Keratinocyte (primary cell): ENCODE data around the gene LIMD2. TPM values are rescaled to one million over a fixed set of nuclear protein-coding genes. Genes with fewer than 3 reads are reported as not detected.

Experiments
- DNase-seq: peaks from one replicate; pipeline ENCODE4 v3.0.0-alpha.2; 2011; ENCODE audit warnings: low read depth, missing footprints, low spot score
- FAIRE-seq: peaks from 2 replicates; lab custom pipeline; 2011; peaks lifted over from hg19 to GRCh38; lab: Jason Lieb, UNC
- H2AFZ ChIP-seq: 2 replicates; pipeline ENCODE4 v1.6.0; 2012; ENCODE audit warnings: low read length, control low read depth, inconsistent platforms; ENCODE audit not compliant: control insufficient read depth
- H3K27ac ChIP-seq: 2 replicates; pipeline ENCODE4 v1.5.1; 2011; ENCODE audit warnings: low read length; ENCODE audit not compliant: control insufficient read depth, insufficient read depth
- H3K27me3 ChIP-seq: 3 replicates; pipeline ENCODE4 v1.6.0; 2011; ENCODE audit warnings: low read length; ENCODE audit not compliant: control insufficient read depth, insufficient read depth; ENCODE audit errors: extremely low read depth
- H3K36me3 ChIP-seq, 2 experiments: 2 replicates in 1 of 2; 3 replicates in 1 of 2; pipeline ENCODE4 v1.5.1; 2011; ENCODE audit warnings: low read length in 2 of 2, mild to moderate bottlenecking in 1 of 2; ENCODE audit not compliant: control insufficient read depth in 2 of 2, insufficient read depth in 2 of 2; ENCODE audit errors: extremely low read depth in 1 of 2
- H3K4me1 ChIP-seq: 3 replicates; pipeline ENCODE4 v1.5.1; 2011; ENCODE audit warnings: low read length; ENCODE audit not compliant: control insufficient read depth, insufficient read depth; ENCODE audit errors: extremely low read depth
- H3K4me2 ChIP-seq: 3 replicates; pipeline ENCODE4 v1.6.0; 2011; ENCODE audit warnings: low read depth, low read length; ENCODE audit not compliant: control insufficient read depth, insufficient read depth; ENCODE audit errors: extremely low read depth
- H3K4me3 ChIP-seq, 3 experiments: fragments of 200-600 bp in 1 of 3; sonication (generic) in 1 of 3; 2 replicates in 2 of 3; 3 replicates in 1 of 3; pipeline ENCODE4 v1.5.1; 2011 to 2016; ENCODE audit warnings: low read length in 3 of 3, mild to moderate bottlenecking in 3 of 3, control low read depth in 2 of 3, inconsistent platforms in 1 of 3, low read depth in 1 of 3, mixed read lengths in 1 of 3, mixed run types in 1 of 3, moderate library complexity in 1 of 3; ENCODE audit not compliant: control insufficient read depth in 2 of 3, insufficient read depth in 2 of 3; ENCODE audit errors: extremely low read depth in 1 of 3
- H3K79me2 ChIP-seq: 2 replicates; pipeline ENCODE4 v1.6.0; 2012; ENCODE audit warnings: low read length; ENCODE audit not compliant: control insufficient read depth, insufficient read depth
- H3K9ac ChIP-seq: 3 replicates; pipeline ENCODE4 v1.6.0; 2011; ENCODE audit warnings: low read length; ENCODE audit not compliant: control insufficient read depth, insufficient read depth; ENCODE audit errors: extremely low read depth
- H3K9me1 ChIP-seq: 3 replicates; pipeline ENCODE4 v1.6.0; 2011; ENCODE audit warnings: low read length; ENCODE audit not compliant: control insufficient read depth, insufficient read depth; ENCODE audit errors: extremely low read depth
- H3K9me3 ChIP-seq: 2 replicates; pipeline ENCODE4 v1.5.1; 2012; ENCODE audit warnings: low read depth, low read length; ENCODE audit not compliant: control insufficient read depth
- H4K20me1 ChIP-seq: 3 replicates; pipeline ENCODE4 v1.6.0; 2011; ENCODE audit warnings: low read length; ENCODE audit not compliant: control insufficient read depth, insufficient read depth; ENCODE audit errors: extremely low read depth
- EZH2 ChIP-seq: IDR thresholded peaks from one replicate; pipeline ENCODE4 v1.6.1; 2012; ENCODE audit warnings: inconsistent platforms, mild to moderate bottlenecking, low read length, moderate library complexity
- dilution Hi-C: fragments of 300-500 bp; cut with MboI; formaldehyde crosslinking; loops from one replicate; pipeline ENCODE4 v1.7.0; 2020; ENCODE audit warnings: low sequenced_read_pairs; ENCODE audit not compliant: extremely low pct_ligation_motif_present
- polyA plus RNA-seq, 5 experiments: library from polyadenylated mRNA; depleted of rRNA in 3 of 5; stranded (reverse) in 3 of 5; stranded (forward) in 1 of 5; unstranded in 1 of 5; fragments of >200 nt; gene quantifications; 1 replicate in 1 of 5; 2 replicates in 3 of 5; 3 replicates in 1 of 5; pipeline versions ENCODE4 v1.2.1 to v1.2.3, GENCODE V29; 2011 to 2012; ENCODE audit warnings: missing spikeins in 2 of 5, low read depth in 1 of 5, low replicate concordance in 1 of 5
- TF ChIP-seq, protein P1 (sequence below), 3 experiments: IDR thresholded peaks in 1 of 3; conservative IDR thresholded peaks in 1 of 3; optimal IDR thresholded peaks in 1 of 3; 2 replicates in 2 of 3; 3 replicates in 1 of 3; pipeline versions ENCODE3 to v1.5.1; 2011; ENCODE audit warnings: low read length in 3 of 3, mild to moderate bottlenecking in 3 of 3, moderate library complexity in 2 of 3, control low read depth in 1 of 3, inconsistent platforms in 1 of 3; ENCODE audit not compliant: insufficient read depth in 2 of 3; ENCODE audit errors: extremely low read depth in 1 of 3

LIMD2 gene
- polyA plus RNA-seq, 1 donor (not counting 4 experiments of a cell fraction or from before 2014, with no cell fraction given): 1.6 TPM

DNA sequence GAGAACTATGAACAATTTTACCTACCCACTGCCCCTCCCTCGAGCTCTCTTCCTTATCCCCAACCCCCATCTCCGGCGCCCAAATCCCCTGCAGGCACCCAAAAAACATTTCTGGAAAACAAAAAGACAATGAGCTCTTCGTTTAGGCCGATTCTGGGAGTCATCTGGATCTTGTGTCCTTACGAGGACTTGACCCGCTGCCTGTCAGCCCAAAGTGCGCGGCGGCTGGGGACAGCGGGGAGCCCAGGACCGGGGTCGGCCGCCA, 41.1 kb upstream of the LIMD2 start:
- dilution Hi-C loops: no loop called here
- Histone ChIP-seq H3K27ac (peak overlapping the region; percentile 87), H3K27me3 (no peaks in the 10 kb centered on the region), H3K79me2 (peaks cover 4% of the 10 kb centered on the region), H2AFZ (peak overlapping the region; percentile 59), H3K9me1 (no peaks in the 10 kb centered on the region), H3K4me1 (peaks cover 5% of the 10 kb centered on the region), H3K9ac (peak overlapping the region; percentile 93), H3K9me3 (no peaks in the 10 kb centered on the region), H3K4me3 (peak overlapping the region; percentile 85 to 94 (median 91)), H3K4me2 (peak overlapping the region; percentile 91), H4K20me1 (no peaks in the 10 kb centered on the region), H3K36me3 (no peaks in the 10 kb centered on the region)
- DNase-seq (no peak), FAIRE-seq (no peak)
- TF ChIP-seq EZH2: no peak

DNA sequence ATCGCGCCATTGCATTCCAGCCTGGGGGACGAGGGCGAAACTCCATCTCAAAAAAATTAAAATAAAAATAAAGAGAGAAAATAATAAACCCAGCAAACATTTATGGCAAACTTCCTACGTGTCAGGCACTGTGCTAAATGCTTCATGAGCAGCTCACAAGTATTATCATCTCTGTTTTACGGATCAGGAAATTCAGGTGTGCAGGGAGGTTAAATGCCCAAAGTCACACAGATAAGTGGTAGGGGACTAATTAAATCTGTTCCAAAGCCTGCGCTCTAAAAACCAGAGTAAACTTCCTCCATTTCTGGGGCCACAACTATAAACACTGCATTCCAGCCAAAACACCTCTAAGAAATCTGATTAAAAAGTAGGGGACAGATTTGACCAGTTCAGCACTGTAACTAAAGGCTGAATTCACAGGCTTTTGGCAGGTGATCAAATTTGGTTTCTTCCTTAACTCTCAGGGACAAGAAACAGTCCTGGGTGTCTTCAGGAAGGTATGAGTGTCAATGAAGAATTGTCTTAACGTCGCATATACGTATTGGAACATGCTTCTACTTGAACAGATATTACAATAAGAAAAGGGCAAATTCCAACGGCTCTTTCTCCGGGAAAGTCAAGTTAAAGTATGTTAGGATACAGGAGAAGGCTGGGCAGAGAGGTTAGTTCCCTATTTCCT, 40.7 kb upstream of the LIMD2 start:
- no peaks in the 10 kb centered on the region for H3K9me1 ChIP-seq
- H3K4me3 ChIP-seq: peak overlapping the region; percentile 85 to 94 (median 91)
- H3K36me3 ChIP-seq: no peaks in the 10 kb centered on the region
- H3K27ac ChIP-seq: peak overlapping the region; percentile 87
- H4K20me1 ChIP-seq: no peaks in the 10 kb centered on the region
- peak overlapping the region; percentile 17 for H2AFZ ChIP-seq
- peaks cover 5% of the 10 kb centered on the region for H3K4me1 ChIP-seq
- no peak for FAIRE-seq
- H3K27me3 ChIP-seq: no peaks in the 10 kb centered on the region
- dilution Hi-C loops: no loop called here
- peak overlapping the region; percentile 93 for H3K9ac ChIP-seq
- H3K4me2 ChIP-seq: peak overlapping the region; percentile 91
- H3K79me2 ChIP-seq: peaks cover 4% of the 10 kb centered on the region
- no peak for DNase-seq
- TF ChIP-seq EZH2: no peak
- TF ChIP-seq, protein P1, sequence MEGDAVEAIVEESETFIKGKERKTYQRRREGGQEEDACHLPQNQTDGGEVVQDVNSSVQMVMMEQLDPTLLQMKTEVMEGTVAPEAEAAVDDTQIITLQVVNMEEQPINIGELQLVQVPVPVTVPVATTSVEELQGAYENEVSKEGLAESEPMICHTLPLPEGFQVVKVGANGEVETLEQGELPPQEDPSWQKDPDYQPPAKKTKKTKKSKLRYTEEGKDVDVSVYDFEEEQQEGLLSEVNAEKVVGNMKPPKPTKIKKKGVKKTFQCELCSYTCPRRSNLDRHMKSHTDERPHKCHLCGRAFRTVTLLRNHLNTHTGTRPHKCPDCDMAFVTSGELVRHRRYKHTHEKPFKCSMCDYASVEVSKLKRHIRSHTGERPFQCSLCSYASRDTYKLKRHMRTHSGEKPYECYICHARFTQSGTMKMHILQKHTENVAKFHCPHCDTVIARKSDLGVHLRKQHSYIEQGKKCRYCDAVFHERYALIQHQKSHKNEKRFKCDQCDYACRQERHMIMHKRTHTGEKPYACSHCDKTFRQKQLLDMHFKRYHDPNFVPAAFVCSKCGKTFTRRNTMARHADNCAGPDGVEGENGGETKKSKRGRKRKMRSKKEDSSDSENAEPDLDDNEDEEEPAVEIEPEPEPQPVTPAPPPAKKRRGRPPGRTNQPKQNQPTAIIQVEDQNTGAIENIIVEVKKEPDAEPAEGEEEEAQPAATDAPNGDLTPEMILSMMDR (optimal IDR thresholded peaks at IDR 0.05 in 1 of 3, IDR thresholded peaks at IDR 0.05 in 1 of 3, conservative IDR thresholded peaks at IDR 0.05 in 1 of 3; ENCODE audit: extremely low read depth in 1 of 3, insufficient read depth in 2 of 3, low read length in 3 of 3): no peak
- H3K9me3 ChIP-seq: no peaks in the 10 kb centered on the region

DNA sequence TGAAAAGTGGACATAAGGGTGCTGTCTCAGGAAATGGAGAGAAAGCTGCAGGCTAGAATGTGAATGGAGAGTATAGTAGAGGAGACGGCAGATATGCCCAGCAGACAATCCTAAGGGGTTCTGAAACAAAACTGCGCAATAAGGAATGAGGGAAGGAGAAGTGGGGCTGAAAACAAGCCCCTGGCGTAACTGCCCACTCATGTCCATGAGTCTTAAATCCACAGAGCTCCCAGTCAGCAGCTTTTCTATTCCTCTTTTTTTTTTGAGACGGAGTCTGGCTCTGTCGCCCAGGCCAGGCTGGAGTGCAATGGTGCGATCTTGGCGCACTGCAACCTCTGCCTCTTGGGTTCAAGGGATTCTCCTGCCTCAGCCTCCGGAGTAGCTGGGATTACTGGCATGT, 35.8 kb upstream of the LIMD2 start:
- H2AFZ ChIP-seq: no peak overlapping the region
- no peak overlapping the region for H3K27ac ChIP-seq
- H3K79me2 ChIP-seq: peaks cover 4% of the 10 kb centered on the region
- TF ChIP-seq EZH2: no peak
- TF ChIP-seq, protein P1 (optimal IDR thresholded peaks at IDR 0.05 in 1 of 3, IDR thresholded peaks at IDR 0.05 in 1 of 3, conservative IDR thresholded peaks at IDR 0.05 in 1 of 3; ENCODE audit: extremely low read depth in 1 of 3, insufficient read depth in 2 of 3, low read length in 3 of 3): no peak
- H3K4me3 ChIP-seq: no peak overlapping the region
- H3K9me3 ChIP-seq: no peaks in the 10 kb centered on the region
- dilution Hi-C loops: no loop called here
- H4K20me1 ChIP-seq: no peaks in the 10 kb centered on the region
- no peaks in the 10 kb centered on the region for H3K9me1 ChIP-seq
- H3K36me3 ChIP-seq: peaks cover 0 to 1% of the 10 kb centered on the region in 2 experiments
- no peaks in the 10 kb centered on the region for H3K27me3 ChIP-seq
- H3K4me1 ChIP-seq: peaks cover 3% of the 10 kb centered on the region
- no peak for DNase-seq
- H3K9ac ChIP-seq: no peak overlapping the region
- no peak for FAIRE-seq
- H3K4me2 ChIP-seq: no peak overlapping the region
